Measurements from ENCODE around the gene NYAP2. TPM values are rescaled to one million over a fixed set of nuclear protein-coding genes. Genes with fewer than 3 reads are reported as not detected.

NYAP2 gene
- total and polyA plus RNA-seq, 2 of the 4 experiments (the other 2 are of a cell fraction), result not detected

- Histone ChIP-seq H2BK20ac (ENCODE audit: low read depth, low read length) (no peak overlapping the region), H2AK9ac (replicated peaks; ENCODE audit: low read depth, low read length, poor library complexity) (no peak overlapping the region), H3K4ac (ENCODE audit: low read depth, low read length) (no peak overlapping the region), H3K9me3 (ENCODE audit: control insufficient read depth, insufficient read depth, low read length) (no peaks in the 10 kb centered on the region), H3K18ac (ENCODE audit: low read depth, low read length) (no peak overlapping the region), H4K91ac (ENCODE audit: insufficient read depth, low read depth, low read length) (no peak overlapping the region), H3K27ac (ENCODE audit: insufficient read depth, low read length) (no peak overlapping the region), H4K20me1 (ENCODE audit: insufficient read depth, low read length) (no peaks in the 10 kb centered on the region), H3K4me2 (ENCODE audit: low read depth, low read length) (no peak overlapping the region), H3K36me3 (ENCODE audit: control insufficient read depth, insufficient read depth, low read length) (no peaks in the 10 kb centered on the region), H2BK5ac (ENCODE audit: low read depth, low read length, poor library complexity, severe bottlenecking) (no peak overlapping the region), H2AK5ac (ENCODE audit: low read depth, low read length) (no peak overlapping the region), H4K8ac (ENCODE audit: low read depth in 2 of 2, low read length in 2 of 2) (no peak overlapping the region), H3K14ac (replicated peaks; ENCODE audit: low read depth, low read length) (no peak overlapping the region), H2BK15ac (ENCODE audit: low read depth, low read length) (no peak overlapping the region), H3K56ac (ENCODE audit: extremely low read depth, insufficient read depth, low read length) (no peak overlapping the region), H2AFZ (replicated peaks; ENCODE audit: low read length, poor library complexity) (no peak overlapping the region), H4K5ac (ENCODE audit: low read depth, low read length) (no peak overlapping the region), H3K4me1 (ENCODE audit: control insufficient read depth, insufficient read depth, low read length) (no peaks in the 10 kb centered on the region), H3K27me3 (ENCODE audit: control insufficient read depth, insufficient read depth, low read length) (peaks cover 6% of the 10 kb centered on the region), H2BK120ac (ENCODE audit: low read depth, low read length) (no peak overlapping the region), H3K9ac (ENCODE audit: low read depth, low read length) (no peak overlapping the region), H3K23ac (ENCODE audit: low read depth, low read length) (no peak overlapping the region), H3K9me1 (ENCODE audit: insufficient read depth, low read length) (no peaks in the 10 kb centered on the region; the same call in 1 of the 2 replicates), H3K4me3 (ENCODE audit: insufficient read depth, low read depth, low read length) (no peak overlapping the region), H3K79me1 (ENCODE audit: low read depth in 1 of 2, low read length in 2 of 2) (no peaks in the 10 kb centered on the region)
- no TSS peak for BruUV-seq (replicated peaks)
- ATAC-seq (ENCODE audit: low read depth), result no peak
- WGBS, 2 experiments (ENCODE audit: extremely low coverage in 2 of 2, insufficient read length in 1 of 2), result no CpG with 5 or more reads among the region's 1 CpG
- POLR2A ChIA-PET (ENCODE audit: unreplicated experiment), result no interaction called here
- no peak for TF ChIP-seq USF2 (IDR thresholded peaks at IDR 0.05; ENCODE audit: low read depth, low read length)
- TF ChIP-seq RCOR1 (IDR thresholded peaks at IDR 0.05; ENCODE audit: insufficient replicate concordance, low read length), result no peak
- no peak for TF ChIP-seq MXI1 (IDR thresholded peaks at IDR 0.05; ENCODE audit: borderline replicate concordance, low read depth, low read length)
- TF ChIP-seq RAD21 (IDR thresholded peaks at IDR 0.05; ENCODE audit: low read length), result no peak
- no peak for TF ChIP-seq SMC3 (IDR thresholded peaks at IDR 0.05; ENCODE audit: low read depth, low read length)
- TF ChIP-seq MAZ (IDR thresholded peaks at IDR 0.05; ENCODE audit: borderline replicate concordance, low read depth, low read length), result no peak
- no peak for TF ChIP-seq MAFK (IDR thresholded peaks at IDR 0.05; ENCODE audit: low read depth, low read length)
- TF ChIP-seq NFE2L2 (IDR thresholded peaks at IDR 0.05; ENCODE audit: low read depth, low read length), result no peak
- no peak for TF ChIP-seq CTCF (conservative IDR thresholded peaks at IDR 0.05; ENCODE audit: low read depth, low read length)
- no peak for TF ChIP-seq FOS (IDR thresholded peaks at IDR 0.05; ENCODE audit: low read depth, low read length)
- no peak for TF ChIP-seq POLR2A (IDR thresholded peaks at IDR 0.05; ENCODE audit: low read depth, low read length)
- no peak for TF ChIP-seq CEBPB (IDR thresholded peaks at IDR 0.05; ENCODE audit: low read depth, low read length)
- TF ChIP-seq RFX5 (IDR thresholded peaks at IDR 0.05; ENCODE audit: low read depth, low read length), result no peak
- TF ChIP-seq BHLHE40 (IDR thresholded peaks at IDR 0.05; ENCODE audit: low read depth, low read length), result no peak
- no peak for TF ChIP-seq CHD1 (IDR thresholded peaks at IDR 0.05; ENCODE audit: low read depth, low read length)
- no peak for TF ChIP-seq ELK1 (IDR thresholded peaks at IDR 0.05; ENCODE audit: borderline replicate concordance, low read depth, low read length)
- intact Hi-C loops (cut with micrococcal nuclease) (no loop called here), in situ Hi-C loops (cut with MboI; ENCODE audit: low sequenced_read_pairs) (loop anchor here (25.0 kb wide), 1 partner anchor 1274 kb away; no protein-coding TSS in a partner anchor), dilution Hi-C loops (cut with HindIII; ENCODE audit: low sequenced_read_pairs, unreplicated experiment) (no loop called here)
- no peak for DNase-seq
- CTCF ChIA-PET, result no interaction called here
Observed at GRCh38 chr2:225636558-225636957, 237.0 kb downstream of the NYAP2 start.
